Activated B cell treated with CpG ODN at 0.5 μM for 24 hours (primary cell): ENCODE results near the gene RNF31. TPM values are rescaled to one million over a fixed set of nuclear protein-coding genes. Genes with fewer than 3 reads are reported as not detected.
A peak's percentile ranks its signal among the peaks of the same experiment; 100 is the strongest.

Source experiments
- ATAC-seq: fragments of 200-7000 bp; cut with Tn5 transposase; one replicate; pipeline ENCODE4 v1.10.0; 2021; ENCODE audit warnings: low read depth, mild to moderate bottlenecking, moderate library complexity
- CTCF ChIA-PET: fragments of 350-600 bp; sonication (Branson Sonifier 250); formaldehyde crosslinking; loops from one replicate; lab custom pipeline; 2021; ENCODE audit warnings: antibody characterized with exemption; lab: Charles Lee
- POLR2A ChIA-PET: fragments of 350-600 bp; sonication (Branson Sonifier 250); formaldehyde crosslinking; loops from one replicate; lab custom pipeline; 2021; ENCODE audit warnings: antibody characterized with exemption; lab: Charles Lee
- DNase-seq: peaks from one replicate; pipeline ENCODE4 v3.0.0; 2022
- H3K27ac Mint-ChIP-seq: one replicate; pipeline ENCODE4 v1.8.0; 2020; ENCODE audit warnings: mixed read lengths
- H3K27me3 Mint-ChIP-seq: one replicate; pipeline ENCODE4 v1.8.0; 2021; ENCODE audit warnings: mixed read lengths
- H3K36me3 Mint-ChIP-seq: one replicate; pipeline ENCODE4 v1.8.0; 2021; ENCODE audit warnings: low read depth, mixed read lengths
- H3K4me1 Mint-ChIP-seq: one replicate; pipeline ENCODE4 v1.8.0; 2021; ENCODE audit warnings: mixed read lengths
- H3K4me3 Mint-ChIP-seq: one replicate; pipeline ENCODE4 v1.8.0; 2020; ENCODE audit warnings: mild to moderate bottlenecking, mixed read lengths
- H3K9me3 Mint-ChIP-seq: one replicate; pipeline ENCODE4 v1.8.0; 2020; ENCODE audit warnings: mixed read lengths
- intact Hi-C: fragments of 100-400 bp; cut with micrococcal nuclease; formaldehyde crosslinking; loops from one replicate; pipeline ENCODE4 v1.15.1; 2024
- total RNA-seq: library from RNA; stranded (reverse); gene quantifications from 2 replicates; pipeline ENCODE4 v1.2.3, GENCODE V29; 2022
- TF ChIP-seq, protein P1 (sequence below): fragments of 200-600 bp; IDR thresholded peaks from one replicate; pipeline ENCODE4 v1.8.0; 2022; ENCODE audit warnings: antibody characterized with exemption, mild to moderate bottlenecking

Gene RNF31
- total RNA-seq, result 87.4 and 99.8 TPM in 2 replicates

DNA sequence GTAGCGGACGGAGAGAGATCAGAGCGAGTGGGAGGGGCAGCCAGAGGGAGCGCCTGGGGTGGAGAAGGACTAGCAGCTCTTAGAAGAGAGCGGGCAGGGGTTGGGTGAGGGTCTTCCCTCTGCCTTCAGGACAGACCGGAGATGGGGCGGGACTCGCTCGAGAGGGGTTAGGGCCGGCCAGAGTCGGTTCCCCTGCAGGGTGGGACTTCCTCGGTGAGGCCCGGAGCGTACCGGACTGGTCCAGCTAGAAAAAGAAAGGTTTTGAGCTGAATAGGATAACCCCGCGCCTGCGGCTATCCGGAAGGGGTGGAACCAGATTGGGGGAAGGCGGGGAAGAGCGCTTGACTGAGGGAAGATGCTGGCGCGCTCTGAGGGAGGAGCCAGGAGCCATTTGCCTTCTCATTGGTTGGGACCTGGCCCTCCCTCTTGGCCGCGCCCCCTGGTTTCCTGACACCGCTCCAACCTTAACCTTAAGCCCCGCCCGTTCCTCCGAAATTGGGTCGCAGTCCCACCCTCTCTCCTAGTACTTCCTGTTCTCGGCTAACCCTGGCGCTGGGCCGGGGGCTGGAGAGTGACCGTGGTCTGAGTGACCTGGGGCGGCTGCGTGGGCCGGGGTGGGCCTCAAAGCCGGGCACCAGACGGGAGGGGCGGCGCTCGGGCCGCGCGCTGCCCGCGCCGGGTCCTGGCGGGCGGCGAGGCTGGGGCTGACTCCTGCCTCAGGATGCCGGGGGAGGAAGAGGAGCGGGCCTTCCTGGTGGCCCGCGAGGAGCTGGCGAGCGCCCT is at the start of gene RNF31:
Gene RNF31 (plus strand): TSS at position 521 of the 783 bp plus-strand sequence. CDS start 201 bp downstream, at position 722.
- peaks cover 73% of the 10 kb centered on the region for H3K36me3 Mint-ChIP-seq

DNA sequence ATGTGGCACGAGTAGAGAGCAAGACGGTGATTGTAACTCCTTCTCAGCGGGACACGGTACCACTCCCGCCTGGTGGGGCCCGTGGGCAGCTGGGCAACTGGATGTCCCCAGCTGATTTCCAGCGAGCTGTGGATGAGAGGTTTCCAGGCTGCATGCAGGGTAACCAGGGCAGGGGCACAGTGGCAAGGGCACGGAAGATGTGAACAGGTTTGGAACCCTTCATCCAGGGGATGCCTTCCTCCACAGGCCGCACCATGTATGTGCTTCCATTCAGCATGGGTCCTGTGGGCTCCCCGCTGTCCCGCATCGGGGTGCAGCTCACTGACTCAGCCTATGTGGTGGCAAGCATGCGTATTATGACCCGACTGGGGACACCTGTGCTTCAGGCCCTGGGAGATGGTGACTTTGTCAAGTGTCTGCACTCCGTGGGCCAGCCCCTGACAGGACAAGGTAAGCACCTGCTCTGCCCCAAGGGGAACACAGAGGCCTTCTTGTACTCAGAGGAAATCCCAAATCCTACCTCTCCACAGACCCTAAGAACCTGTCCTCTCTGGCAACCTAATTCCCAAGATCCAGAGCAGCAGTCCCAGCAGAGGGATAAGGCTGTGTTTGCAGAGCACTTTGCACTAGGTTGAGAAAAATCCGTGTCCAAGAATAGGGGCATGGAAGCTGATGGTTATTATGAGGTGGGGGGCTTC is 48.9 kb upstream of the RNF31 start:
- no peak overlapping the region for H3K27ac Mint-ChIP-seq
- ATAC-seq (no peak), DNase-seq (no peak)
- peaks cover 18% of the 10 kb centered on the region for H3K4me1 Mint-ChIP-seq
- TF ChIP-seq, protein P1, sequence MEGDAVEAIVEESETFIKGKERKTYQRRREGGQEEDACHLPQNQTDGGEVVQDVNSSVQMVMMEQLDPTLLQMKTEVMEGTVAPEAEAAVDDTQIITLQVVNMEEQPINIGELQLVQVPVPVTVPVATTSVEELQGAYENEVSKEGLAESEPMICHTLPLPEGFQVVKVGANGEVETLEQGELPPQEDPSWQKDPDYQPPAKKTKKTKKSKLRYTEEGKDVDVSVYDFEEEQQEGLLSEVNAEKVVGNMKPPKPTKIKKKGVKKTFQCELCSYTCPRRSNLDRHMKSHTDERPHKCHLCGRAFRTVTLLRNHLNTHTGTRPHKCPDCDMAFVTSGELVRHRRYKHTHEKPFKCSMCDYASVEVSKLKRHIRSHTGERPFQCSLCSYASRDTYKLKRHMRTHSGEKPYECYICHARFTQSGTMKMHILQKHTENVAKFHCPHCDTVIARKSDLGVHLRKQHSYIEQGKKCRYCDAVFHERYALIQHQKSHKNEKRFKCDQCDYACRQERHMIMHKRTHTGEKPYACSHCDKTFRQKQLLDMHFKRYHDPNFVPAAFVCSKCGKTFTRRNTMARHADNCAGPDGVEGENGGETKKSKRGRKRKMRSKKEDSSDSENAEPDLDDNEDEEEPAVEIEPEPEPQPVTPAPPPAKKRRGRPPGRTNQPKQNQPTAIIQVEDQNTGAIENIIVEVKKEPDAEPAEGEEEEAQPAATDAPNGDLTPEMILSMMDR, result no peak
- H3K36me3 Mint-ChIP-seq, result peaks cover 71% of the 10 kb centered on the region
- no peaks in the 10 kb centered on the region for H3K9me3 Mint-ChIP-seq
- intact Hi-C loops, result loop anchor here (10.0 kb wide), 1 partner anchor 544 kb away; the partner anchor contains the start of genes THTPA and ZFHX2
- ChIA-PET POLR2A (interaction anchor here (0.5 to 1.8 kb wide), 4 partner anchors 9 to 113 kb away, joined by 4 to 9 read pairs (median 4); partner anchors contain the start of genes DCAF11 and NRL), CTCF (interaction anchor here (2.4 kb wide), 1 partner anchor 11 kb away, joined by 9 read pairs; no protein-coding TSS in a partner anchor)
- no peaks in the 10 kb centered on the region for H3K27me3 Mint-ChIP-seq
- H3K4me3 Mint-ChIP-seq, result no peak overlapping the region

More for the DNA sequence above, at the start of gene RNF31:
- DNase-seq, result peak; percentile 91
- peak within 1 kb of the TSS; percentile 97 for H3K4me3 Mint-ChIP-seq
- TF ChIP-seq, protein P1, result no peak
- H3K27ac Mint-ChIP-seq, result peak within 1 kb of the TSS; percentile 94
- ChIA-PET POLR2A (interaction anchor here (0.6 to 4.6 kb wide), 32 partner anchors 8 to 580 kb away, joined by 3 to 94 read pairs (median 5); partner anchors contain the start of genes AP1G2, CARMIL3, CBLN3 and CHMP4A), CTCF (interaction anchor here (0.9 to 4.2 kb wide), 6 partner anchors 11 to 284 kb away, joined by 3 to 45 read pairs (median 11); partner anchors contain the start of genes DCAF11, IRF9, PCK2 and PSME1)
- no peaks in the 10 kb centered on the region for H3K27me3 Mint-ChIP-seq
- H3K4me1 Mint-ChIP-seq, result peaks cover 51% of the 10 kb centered on the region
- ATAC-seq, result peak; percentile 85
- intact Hi-C loops, result loop anchor here (1.0 to 2.0 kb wide), 13 partner anchors 11 to 826 kb away; partner anchors contain the start of genes CHMP4A, DCAF11, GMPR2 and IPO4
- H3K9me3 Mint-ChIP-seq, result no peaks in the 10 kb centered on the region

DNA sequence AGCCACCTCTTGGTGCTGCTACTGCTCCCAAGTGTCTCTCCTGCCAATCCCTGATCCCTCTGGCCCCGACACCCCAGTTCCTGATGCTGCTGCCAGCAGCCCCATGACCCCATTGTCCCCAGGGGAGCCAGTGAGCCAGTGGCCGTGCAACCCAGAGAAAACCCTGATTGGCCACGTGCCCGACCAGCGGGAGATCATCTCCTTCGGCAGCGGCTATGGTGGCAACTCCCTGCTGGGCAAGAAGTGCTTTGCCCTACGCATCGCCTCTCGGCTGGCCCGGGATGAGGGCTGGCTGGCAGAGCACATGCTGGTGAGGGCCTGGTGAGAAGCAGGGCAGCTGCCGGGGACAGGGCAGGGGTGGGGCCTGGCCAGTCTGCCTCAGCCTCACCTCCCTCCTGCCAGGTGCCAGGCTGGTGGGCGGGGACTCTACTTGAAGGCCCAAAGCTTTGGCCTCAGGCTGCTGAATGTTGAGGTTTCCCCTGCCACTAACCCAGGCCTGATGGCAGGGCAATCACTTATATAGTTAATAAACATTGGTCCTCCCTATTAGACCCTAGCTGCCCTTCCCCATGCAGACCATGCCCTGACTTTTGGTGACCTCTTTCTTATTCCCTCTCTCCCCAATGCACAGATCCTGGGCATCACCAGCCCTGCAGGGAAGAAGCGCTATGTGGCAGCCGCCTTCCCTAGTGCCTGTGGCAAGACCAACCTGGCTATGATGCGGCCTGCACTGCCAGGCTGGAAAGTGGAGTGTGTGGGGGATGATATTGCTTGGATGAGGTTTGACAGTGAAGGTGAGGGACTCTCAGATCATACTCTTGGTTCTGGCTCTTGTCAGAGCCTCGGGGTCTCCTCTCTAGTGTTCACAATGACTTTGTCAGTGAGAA is 48.1 kb upstream of the RNF31 start:
- no peak for DNase-seq
- ChIA-PET POLR2A (interaction anchor here (1.1 kb wide), 1 partner anchor 143 kb away, joined by 3 read pairs; the partner anchor contains the start of gene TINF2), CTCF (interaction anchor here (1.1 kb wide), 1 partner anchor 8 kb away, joined by 4 read pairs; no protein-coding TSS in a partner anchor)
- peaks cover 79% of the 10 kb centered on the region for H3K36me3 Mint-ChIP-seq
- TF ChIP-seq, protein P1, result no peak
- no peak overlapping the region for H3K27ac Mint-ChIP-seq
- H3K4me1 Mint-ChIP-seq, result peaks cover 14% of the 10 kb centered on the region
- H3K27me3 Mint-ChIP-seq, result no peaks in the 10 kb centered on the region
- H3K9me3 Mint-ChIP-seq, result no peaks in the 10 kb centered on the region
- no peak overlapping the region for H3K4me3 Mint-ChIP-seq
- ATAC-seq, result no peak
- intact Hi-C loops, result loop anchor here (10.0 kb wide), 1 partner anchor 544 kb away; the partner anchor contains the start of genes THTPA and ZFHX2

DNA sequence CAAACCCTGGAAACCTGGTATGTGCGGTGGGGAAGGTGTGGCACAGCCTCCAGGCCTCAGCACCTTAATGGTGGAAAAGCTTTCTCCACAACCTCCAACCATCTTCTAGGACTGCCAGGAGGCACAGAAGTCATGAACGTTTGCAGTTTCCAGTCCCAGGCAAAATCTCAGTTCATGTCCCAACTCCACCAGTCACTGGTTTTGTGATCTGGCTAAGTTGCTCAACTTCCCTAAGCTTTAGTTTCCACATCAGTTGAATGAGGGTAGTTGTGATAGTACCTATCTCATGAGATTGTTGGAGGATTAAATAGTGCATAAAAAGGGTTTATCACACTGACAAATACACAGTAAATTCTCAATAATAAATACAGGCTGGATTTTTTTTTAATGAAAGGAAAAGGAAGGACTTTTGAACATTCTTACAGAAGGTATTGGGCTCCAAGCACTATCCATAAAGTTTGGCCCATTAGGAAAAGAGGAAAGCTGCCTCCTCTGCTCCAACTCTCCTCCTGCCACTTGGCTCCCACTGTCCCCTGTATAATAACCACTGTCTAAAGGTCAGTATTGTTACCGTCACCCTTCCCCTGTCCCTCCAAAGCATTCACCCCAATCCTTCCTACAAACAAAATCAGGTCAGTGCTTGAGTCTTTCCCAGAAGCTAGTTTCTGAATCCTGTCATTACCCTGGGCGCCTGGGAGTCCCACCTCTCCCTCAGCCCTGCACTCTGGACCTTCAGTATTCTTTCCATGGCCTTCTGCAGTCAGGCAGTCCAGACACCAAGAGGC is 46.9 kb upstream of the RNF31 start:
- intact Hi-C loops, result no loop called here
- TF ChIP-seq, protein P1, result no peak
- H3K9me3 Mint-ChIP-seq, result peaks cover 2% of the 10 kb centered on the region
- H3K27ac Mint-ChIP-seq, result no peak overlapping the region
- no peak for ATAC-seq
- ChIA-PET POLR2A (interaction anchor here (1.1 kb wide), 1 partner anchor 141 kb away, joined by 3 read pairs; the partner anchor contains the start of gene TINF2), CTCF (interaction anchor here (1.0 to 1.1 kb wide), 2 partner anchors 8 to 10 kb away, joined by 4 read pairs; no protein-coding TSS in a partner anchor)
- DNase-seq, result no peak
- no peaks in the 10 kb centered on the region for H3K27me3 Mint-ChIP-seq
- peaks cover 82% of the 10 kb centered on the region for H3K36me3 Mint-ChIP-seq
- H3K4me3 Mint-ChIP-seq, result no peak overlapping the region
- H3K4me1 Mint-ChIP-seq, result peaks cover 11% of the 10 kb centered on the region
